Epithelial cell of proximal tubule (primary cell): ENCODE results near the gene STXBP2. TPM values are rescaled to one million over a fixed set of nuclear protein-coding genes. Genes with fewer than 3 reads are reported as not detected.

Experiments
- DNase-seq: peaks from one replicate; pipeline ENCODE4 v3.0.0-alpha.2; 2011; ENCODE audit warnings: low read depth
- H3K4me3 ChIP-seq: 2 replicates; pipeline ENCODE4 v1.5.1; 2011; ENCODE audit warnings: low read depth, mild to moderate bottlenecking, low read length
- CTCF ChIP-seq: conservative IDR thresholded peaks from 2 replicates; pipeline ENCODE4 v1.5.1; 2012; ENCODE audit warnings: low read depth, mild to moderate bottlenecking, low read length
- total RNA-seq: library from RNA; depleted of rRNA; stranded (reverse); fragments of >200 nt; gene quantifications from 2 replicates; pipeline ENCODE4 v1.2.3, GENCODE V29; 2015

STXBP2 gene
- total RNA-seq, 1 donor from 2014 or later: 49.4 TPM

- no peak for DNase-seq
- H3K4me3 ChIP-seq: no peak overlapping the region
- TF ChIP-seq CTCF: no peak
Observed at GRCh38 chr19:7676376-7676775, 39.5 kb downstream of the STXBP2 start.

- no peak for TF ChIP-seq CTCF
- no peak for DNase-seq
- H3K4me3 ChIP-seq: no peak within 1 kb of the TSS
Observed at GRCh38 chr19:7676854-7677253, 39.9 kb downstream of the STXBP2 start, which contains the start of gene MCEMP1. TSS of gene MCEMP1 (plus strand) at chr19:7677090. CDS start at chr19:7677121, 31 bp downstream.

GRCh38 chr19:7677669-7678311 is 40.9 kb downstream of the STXBP2 start:
- TF ChIP-seq CTCF: no peak
- no peak for DNase-seq

GRCh38 chr19:7678971-7679751 is 42.3 kb downstream of the STXBP2 start:
- H3K4me3 ChIP-seq: no peak overlapping the region
- DNase-seq: no peak
- TF ChIP-seq CTCF: peak; percentile 14

More at GRCh38 chr19:7677669-7678311, 40.9 kb downstream of the STXBP2 start:
- H3K4me3 ChIP-seq: no peak overlapping the region

- no peak for DNase-seq
- no peak for TF ChIP-seq CTCF
- peak overlapping the region; percentile 100 for H3K4me3 ChIP-seq
Observed at GRCh38 chr19:7679771-7680605, 43.1 kb downstream of the STXBP2 start.

GRCh38 chr19:7680606-7681339 is 43.9 kb downstream of the STXBP2 start, which contains the start of gene TRAPPC5:
TSS of gene TRAPPC5 (plus strand) at chr19:7680833. CDS start at chr19:7682254, 1,421 bp downstream.
- H3K4me3 ChIP-seq: peak within 1 kb of the TSS; percentile 100
- DNase-seq: no peak
- TF ChIP-seq CTCF: peak; percentile 71
